Measurements from ENCODE around the gene NES.

The NES gene

GRCh38 chr1:156668801-156669637, 8.2 kb downstream of the NES start:
- TF ChIP-seq, protein P1, sequence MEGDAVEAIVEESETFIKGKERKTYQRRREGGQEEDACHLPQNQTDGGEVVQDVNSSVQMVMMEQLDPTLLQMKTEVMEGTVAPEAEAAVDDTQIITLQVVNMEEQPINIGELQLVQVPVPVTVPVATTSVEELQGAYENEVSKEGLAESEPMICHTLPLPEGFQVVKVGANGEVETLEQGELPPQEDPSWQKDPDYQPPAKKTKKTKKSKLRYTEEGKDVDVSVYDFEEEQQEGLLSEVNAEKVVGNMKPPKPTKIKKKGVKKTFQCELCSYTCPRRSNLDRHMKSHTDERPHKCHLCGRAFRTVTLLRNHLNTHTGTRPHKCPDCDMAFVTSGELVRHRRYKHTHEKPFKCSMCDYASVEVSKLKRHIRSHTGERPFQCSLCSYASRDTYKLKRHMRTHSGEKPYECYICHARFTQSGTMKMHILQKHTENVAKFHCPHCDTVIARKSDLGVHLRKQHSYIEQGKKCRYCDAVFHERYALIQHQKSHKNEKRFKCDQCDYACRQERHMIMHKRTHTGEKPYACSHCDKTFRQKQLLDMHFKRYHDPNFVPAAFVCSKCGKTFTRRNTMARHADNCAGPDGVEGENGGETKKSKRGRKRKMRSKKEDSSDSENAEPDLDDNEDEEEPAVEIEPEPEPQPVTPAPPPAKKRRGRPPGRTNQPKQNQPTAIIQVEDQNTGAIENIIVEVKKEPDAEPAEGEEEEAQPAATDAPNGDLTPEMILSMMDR (conservative IDR thresholded peaks at IDR 0.05): no peak
- no peak overlapping the region for H3K27ac ChIP-seq

DNA sequence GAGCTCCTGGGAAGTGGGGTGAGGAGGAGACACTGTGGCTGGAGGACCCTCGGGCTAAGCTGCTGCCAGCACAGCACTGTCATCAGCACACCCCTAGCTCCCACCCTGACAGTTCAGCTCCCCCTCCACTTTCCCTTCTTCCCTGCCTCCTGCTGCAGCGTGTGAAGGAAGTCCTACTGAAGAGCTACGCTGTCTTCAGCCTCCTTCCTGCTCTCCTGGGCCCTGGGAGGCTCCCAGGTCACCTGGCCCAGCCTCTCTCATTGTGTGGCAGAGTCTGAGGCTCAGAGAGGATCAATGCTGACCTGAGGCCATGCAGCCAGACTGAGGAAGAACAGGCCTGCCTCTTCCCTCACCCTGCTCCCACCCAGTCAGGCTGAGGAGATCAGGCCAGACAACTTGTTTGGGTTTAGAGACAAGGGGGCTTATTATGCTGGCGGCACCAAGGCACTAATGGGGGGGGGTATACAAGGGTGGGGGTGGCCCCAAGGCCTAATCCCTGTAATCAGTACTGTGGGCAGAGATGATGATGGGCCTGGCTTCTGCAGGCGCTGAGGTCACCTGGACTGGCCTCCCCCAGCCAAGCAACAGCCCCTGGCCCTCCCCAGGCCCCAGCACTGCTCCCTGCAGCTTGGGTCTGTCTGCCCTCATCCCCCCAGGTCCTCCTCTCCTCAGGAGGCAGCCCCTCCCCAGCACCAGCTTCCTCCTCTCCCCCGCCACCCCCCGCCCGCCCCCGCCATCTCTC, 9.1 kb downstream of the NES start:
- TF ChIP-seq, protein P1 (conservative IDR thresholded peaks at IDR 0.05): no peak
- no peak overlapping the region for H3K27ac ChIP-seq

DNA sequence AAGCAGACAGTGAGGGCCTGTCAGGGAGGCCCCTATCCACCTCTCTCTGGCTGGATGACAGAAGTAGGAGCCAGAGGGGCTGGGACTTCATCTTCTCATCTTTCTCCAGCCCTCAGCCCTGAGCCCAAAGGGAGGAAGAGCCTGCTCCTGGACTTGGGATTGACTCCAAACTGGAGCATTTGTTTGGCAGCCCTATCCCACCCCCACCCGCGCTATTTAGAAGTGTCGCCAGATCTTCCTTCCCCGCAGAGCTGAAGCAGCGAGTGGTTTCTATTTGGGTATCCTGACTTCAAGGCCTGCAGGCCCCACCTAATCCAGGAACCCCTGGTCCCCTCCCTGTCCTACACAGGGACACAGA, 9.6 kb downstream of the NES start:
- no peak overlapping the region for H3K27ac ChIP-seq
- TF ChIP-seq, protein P1 (conservative IDR thresholded peaks at IDR 0.05): no peak

DNA sequence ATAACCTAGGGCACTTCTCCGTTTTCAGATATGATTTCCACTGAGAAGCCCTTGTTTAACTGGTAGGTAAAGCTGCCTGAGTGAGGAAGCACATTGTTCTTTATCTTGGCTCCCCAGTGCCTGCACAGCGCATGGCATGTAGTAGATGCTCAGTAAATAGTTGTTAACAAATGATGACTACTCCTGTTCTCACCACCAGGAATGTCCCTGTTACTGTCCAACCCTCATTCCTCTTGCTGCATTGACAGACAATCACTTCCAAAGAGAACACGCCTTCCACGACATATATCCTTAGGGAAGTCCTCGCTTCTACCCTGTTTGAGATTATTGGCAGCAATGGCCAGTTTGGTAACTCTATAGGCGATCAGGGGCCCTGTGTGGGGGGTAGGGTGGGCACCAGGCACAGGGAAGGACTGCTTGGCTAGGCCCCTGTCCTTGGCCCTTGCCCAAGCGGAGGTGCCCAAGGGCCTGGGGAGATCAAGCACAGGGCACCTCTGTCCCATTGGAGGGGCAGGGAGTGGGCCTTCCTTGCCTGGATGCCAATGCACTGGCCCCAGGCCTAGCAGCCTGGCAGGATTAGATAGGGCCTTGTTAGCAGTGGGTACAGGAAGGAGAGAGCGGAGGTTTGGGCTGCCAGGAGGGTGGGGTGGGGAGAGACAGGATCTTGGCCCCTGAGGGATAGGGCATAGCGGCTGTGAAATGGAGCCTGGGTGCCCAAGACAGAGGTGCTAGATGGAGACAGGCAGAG, 10.2 kb downstream of the NES start:
- H3K27ac ChIP-seq: no peak overlapping the region
- TF ChIP-seq, protein P1 (conservative IDR thresholded peaks at IDR 0.05): no peak

DNA sequence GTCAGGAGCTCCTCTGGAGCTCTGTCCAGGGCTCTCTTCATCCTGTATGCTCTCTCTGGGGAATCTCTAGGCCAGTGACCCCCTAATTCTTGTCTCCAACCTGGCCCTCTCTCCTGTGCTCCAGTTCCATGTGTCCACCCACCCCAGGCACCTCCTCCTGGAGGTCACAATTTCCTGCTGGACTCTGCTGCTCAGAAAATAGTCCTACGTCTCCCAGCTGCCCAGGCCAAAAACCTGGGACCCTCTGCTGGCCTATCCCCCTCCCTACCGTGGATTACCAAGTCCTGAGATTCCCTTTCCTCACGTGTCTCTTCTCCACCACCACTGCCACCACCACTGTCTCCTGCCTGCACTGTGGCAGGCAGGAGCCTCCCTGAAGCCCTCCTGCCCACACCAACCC, 11.7 kb downstream of the NES start:
- TF ChIP-seq, protein P1 (conservative IDR thresholded peaks at IDR 0.05): no peak
- no peak overlapping the region for H3K27ac ChIP-seq

DNA sequence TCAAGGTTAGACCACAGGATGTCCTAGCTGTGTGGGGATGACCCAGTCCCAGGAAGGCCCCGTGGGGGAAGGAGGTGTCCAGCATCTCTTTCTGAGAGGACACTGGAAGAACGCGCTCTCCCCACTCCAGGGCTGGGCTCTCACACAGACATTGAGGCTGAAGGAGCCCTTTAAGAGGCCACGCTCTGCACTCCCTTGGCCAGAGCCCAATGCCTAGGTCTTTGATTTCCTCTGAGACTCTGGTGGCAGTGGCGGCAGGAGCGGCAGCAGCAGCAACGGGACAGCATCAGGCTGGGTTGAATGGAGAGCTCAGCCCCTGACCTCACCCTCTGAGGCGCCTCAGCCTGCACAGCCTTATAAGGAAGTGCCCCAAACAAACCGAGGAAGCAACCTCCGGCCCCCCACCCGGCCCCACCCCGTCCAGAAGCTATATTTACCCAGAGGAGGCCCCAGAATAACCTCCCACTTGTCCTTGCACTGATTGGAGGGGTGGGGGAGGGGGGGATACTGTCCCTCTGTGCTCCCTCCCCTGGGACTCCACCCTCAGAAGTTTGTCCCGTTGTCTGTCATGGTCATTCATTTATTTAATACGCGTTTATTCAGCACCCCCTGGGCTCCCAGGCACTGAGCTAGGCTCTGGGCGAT, 12.3 kb downstream of the NES start:
- no peak overlapping the region for H3K27ac ChIP-seq
- TF ChIP-seq, protein P1 (conservative IDR thresholded peaks at IDR 0.05): no peak

Measured in VCaP (cell line).